Thyroid gland (tissue), 4 donors: ENCODE results near the gene MYO18B.

Experiments
- POLR2A ChIP-seq, 2 donors: fragments of 450-650 bp; IDR thresholded peaks; one replicate each; pipeline ENCODE4 v1.6.1; 2017; ENCODE audit warnings: antibody characterized with exemption in 2 of 2, mild to moderate bottlenecking in 2 of 2, moderate library complexity in 1 of 2
- TF ChIP-seq, protein P1 (sequence below), 6 experiments: fragments of 200-600 bp in 3 of 6; fragments of 450-650 bp in 3 of 6; sonication (generic) in 3 of 6; IDR thresholded peaks; one replicate each; pipeline ENCODE4 v1.5.1; 2016 to 2019; ENCODE audit warnings: antibody characterized with exemption in 6 of 6, mild to moderate bottlenecking in 2 of 6, inconsistent platforms in 1 of 6, moderate library complexity in 1 of 6

DNA sequence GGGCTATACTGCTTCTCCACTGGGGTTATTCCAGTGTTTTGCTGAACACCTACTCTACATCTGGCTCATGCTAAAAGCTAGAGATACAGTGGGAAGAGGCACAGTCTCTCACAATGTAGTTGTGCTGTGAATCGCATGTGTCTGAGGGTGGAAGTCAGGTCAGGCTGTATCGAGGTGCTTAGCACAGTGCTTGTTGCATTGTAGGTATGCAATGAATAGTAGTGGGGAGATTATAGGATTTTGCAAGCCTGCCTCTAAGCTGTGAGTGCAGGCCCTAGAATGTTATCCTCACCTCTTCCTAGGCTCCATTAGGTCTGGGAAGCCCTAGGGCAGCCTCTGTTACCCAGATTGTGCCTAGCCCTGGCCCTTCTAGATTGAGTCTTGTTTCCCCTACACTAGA is 37.4 kb downstream of the MYO18B start:
- TF ChIP-seq, protein P1, sequence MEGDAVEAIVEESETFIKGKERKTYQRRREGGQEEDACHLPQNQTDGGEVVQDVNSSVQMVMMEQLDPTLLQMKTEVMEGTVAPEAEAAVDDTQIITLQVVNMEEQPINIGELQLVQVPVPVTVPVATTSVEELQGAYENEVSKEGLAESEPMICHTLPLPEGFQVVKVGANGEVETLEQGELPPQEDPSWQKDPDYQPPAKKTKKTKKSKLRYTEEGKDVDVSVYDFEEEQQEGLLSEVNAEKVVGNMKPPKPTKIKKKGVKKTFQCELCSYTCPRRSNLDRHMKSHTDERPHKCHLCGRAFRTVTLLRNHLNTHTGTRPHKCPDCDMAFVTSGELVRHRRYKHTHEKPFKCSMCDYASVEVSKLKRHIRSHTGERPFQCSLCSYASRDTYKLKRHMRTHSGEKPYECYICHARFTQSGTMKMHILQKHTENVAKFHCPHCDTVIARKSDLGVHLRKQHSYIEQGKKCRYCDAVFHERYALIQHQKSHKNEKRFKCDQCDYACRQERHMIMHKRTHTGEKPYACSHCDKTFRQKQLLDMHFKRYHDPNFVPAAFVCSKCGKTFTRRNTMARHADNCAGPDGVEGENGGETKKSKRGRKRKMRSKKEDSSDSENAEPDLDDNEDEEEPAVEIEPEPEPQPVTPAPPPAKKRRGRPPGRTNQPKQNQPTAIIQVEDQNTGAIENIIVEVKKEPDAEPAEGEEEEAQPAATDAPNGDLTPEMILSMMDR (IDR thresholded peaks at IDR 0.05), result no peak
- TF ChIP-seq POLR2A (IDR thresholded peaks at IDR 0.05), result no peak
